ENCODE data around the gene RAD23A. TPM values are rescaled to one million over a fixed set of nuclear protein-coding genes. Genes with fewer than 3 reads are reported as not detected.
A peak's percentile ranks its signal among the peaks of the same experiment; 100 is the strongest.

RAD23A gene
- total and polyA plus RNA-seq, 9 of the 15 experiments (the other 6 are each of a cell fraction or from before 2014, with no cell fraction given), result 9.5 to 181 (median 101) TPM

GRCh38 chr19:12945479-12946091 is at the start of gene RAD23A (continued):
- no peak for TF ChIP-seq RFX7 (CRISPR knock-in tag; IDR thresholded peaks at IDR 0.05)
- TF ChIP-seq HDGF (IDR thresholded peaks at IDR 0.05), result no peak
- TF ChIP-seq YY1 (IDR thresholded peaks at IDR 0.05; ENCODE audit: borderline replicate concordance in 1 of 3, control insufficient read depth in 1 of 3, extremely low read depth in 1 of 3, insufficient read depth in 3 of 3, insufficient read length in 1 of 3, insufficient replicate concordance in 2 of 3, low read depth in 1 of 3, low read length in 2 of 3), result peak; percentile 95 to 99 (median 98)
- peak; percentile 85 for TF ChIP-seq OTX1 (CRISPR knock-in tag; IDR thresholded peaks at IDR 0.05)
- TF ChIP-seq ZNF436 (CRISPR knock-in tag; IDR thresholded peaks at IDR 0.05), result peak; percentile 48; the same call in 1 of the 2 replicates
- 0 out of 4 replicates have a peak, but pooled peaks of 1 of the 2 experiments have one; percentile 16 for TF ChIP-seq ARNT (IDR thresholded peaks at IDR 0.05)
- TF ChIP-seq BRD9 (IDR thresholded peaks at IDR 0.05; ENCODE audit: low read depth, partially characterized antibody), result no peak
- peak; percentile 8; the same call in 1 of the 2 replicates for TF ChIP-seq THRAP3 (IDR thresholded peaks at IDR 0.05; ENCODE audit: borderline replicate concordance)
- TF ChIP-seq MCM7 (IDR thresholded peaks at IDR 0.05), result no peak
- peak; percentile 100 for TF ChIP-seq USF1 (CRISPR knock-in tag; IDR thresholded peaks at IDR 0.05)
- peak in 1 of 2 experiments; percentile 84; a peak in 2 of 4 replicates for TF ChIP-seq ZMIZ1 (IDR thresholded peaks at IDR 0.05; ENCODE audit: low read depth in 2 of 2, low read length in 2 of 2)
- peak; percentile 71; the same call in 1 of the 2 replicates for TF ChIP-seq HMGXB4 (CRISPR knock-in tag; IDR thresholded peaks at IDR 0.05)
- peak; percentile 98 for TF ChIP-seq TFE3 (CRISPR knock-in tag; IDR thresholded peaks at IDR 0.05)
- peak in 1 of 3 experiments; percentile 73; a peak in 1 of 6 replicates for TF ChIP-seq ZBTB11 (CRISPR knock-in tag; IDR thresholded peaks at IDR 0.05)
- TF ChIP-seq CTBP1 (IDR thresholded peaks at IDR 0.05; ENCODE audit: borderline replicate concordance), result peak; percentile 87

Data from K562 (cell line).